Measurements from ENCODE around the gene TMTC1.

- TF ChIP-seq EZH2 (IDR thresholded peaks at IDR 0.05; ENCODE audit: low read depth) (no peak), CTCF (conservative IDR thresholded peaks at IDR 0.05) (no peak)
Measured at GRCh38 chr12:29694002-29694401, 89.7 kb downstream of the TMTC1 start.
